Measurements from ENCODE around the gene B3GALNT2.

B3GALNT2 gene

GRCh38 chr1:235427447-235427846, 76.8 kb downstream of the B3GALNT2 start:
- no peaks in the 10 kb centered on the region for H3K9me2 ChIP-seq (replicated peaks; ENCODE audit: low read depth, low read length)
- no peak overlapping the region for H2AFZ ChIP-seq (ENCODE audit: low read length)
- no peaks in the 10 kb centered on the region for H4K20me1 ChIP-seq (ENCODE audit: insufficient read depth, low read length, poor library complexity, severe bottlenecking)
- no peak for TF ChIP-seq EZH2phosphoT487 (IDR thresholded peaks at IDR 0.05; ENCODE audit: borderline replicate concordance)
- TF ChIP-seq, protein P1, sequence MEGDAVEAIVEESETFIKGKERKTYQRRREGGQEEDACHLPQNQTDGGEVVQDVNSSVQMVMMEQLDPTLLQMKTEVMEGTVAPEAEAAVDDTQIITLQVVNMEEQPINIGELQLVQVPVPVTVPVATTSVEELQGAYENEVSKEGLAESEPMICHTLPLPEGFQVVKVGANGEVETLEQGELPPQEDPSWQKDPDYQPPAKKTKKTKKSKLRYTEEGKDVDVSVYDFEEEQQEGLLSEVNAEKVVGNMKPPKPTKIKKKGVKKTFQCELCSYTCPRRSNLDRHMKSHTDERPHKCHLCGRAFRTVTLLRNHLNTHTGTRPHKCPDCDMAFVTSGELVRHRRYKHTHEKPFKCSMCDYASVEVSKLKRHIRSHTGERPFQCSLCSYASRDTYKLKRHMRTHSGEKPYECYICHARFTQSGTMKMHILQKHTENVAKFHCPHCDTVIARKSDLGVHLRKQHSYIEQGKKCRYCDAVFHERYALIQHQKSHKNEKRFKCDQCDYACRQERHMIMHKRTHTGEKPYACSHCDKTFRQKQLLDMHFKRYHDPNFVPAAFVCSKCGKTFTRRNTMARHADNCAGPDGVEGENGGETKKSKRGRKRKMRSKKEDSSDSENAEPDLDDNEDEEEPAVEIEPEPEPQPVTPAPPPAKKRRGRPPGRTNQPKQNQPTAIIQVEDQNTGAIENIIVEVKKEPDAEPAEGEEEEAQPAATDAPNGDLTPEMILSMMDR (conservative IDR thresholded peaks at IDR 0.05; ENCODE audit: low read length) = no peak
- H3K9me3 ChIP-seq (ENCODE audit: insufficient read depth, low read depth, low read length) = no peaks in the 10 kb centered on the region
- no peaks in the 10 kb centered on the region for H3K27me3 ChIP-seq (ENCODE audit: insufficient read depth, low read length, poor library complexity, severe bottlenecking)
- H3K36me3 ChIP-seq (ENCODE audit: insufficient read depth, low read length) = no peaks in the 10 kb centered on the region
- H3K4me3 ChIP-seq (ENCODE audit: low read length, poor library complexity, severe bottlenecking) = no peak overlapping the region
- no peak overlapping the region for H3K4me2 ChIP-seq (ENCODE audit: low read depth, low read length, poor library complexity, severe bottlenecking)
- H3K79me2 ChIP-seq (ENCODE audit: insufficient read depth, low read length) = peaks cover 9% of the 10 kb centered on the region; the same call in 1 of the 2 replicates
- peaks cover 16% of the 10 kb centered on the region for H3K4me1 ChIP-seq (ENCODE audit: insufficient read depth, low read length, poor library complexity, severe bottlenecking)
- no peaks in the 10 kb centered on the region for H3F3A ChIP-seq (ENCODE audit: low read depth)
- no peak overlapping the region for H3K9ac ChIP-seq (ENCODE audit: low read depth, low read length, poor library complexity, severe bottlenecking)

GRCh38 chr1:235426680-235427079, 77.6 kb downstream of the B3GALNT2 start:
- H3K4me2 ChIP-seq (ENCODE audit: low read depth, low read length, poor library complexity, severe bottlenecking) = no peak overlapping the region
- H3F3A ChIP-seq (ENCODE audit: low read depth) = no peaks in the 10 kb centered on the region
- no peaks in the 10 kb centered on the region for H3K27me3 ChIP-seq (ENCODE audit: insufficient read depth, low read length, poor library complexity, severe bottlenecking)
- no peak for TF ChIP-seq EZH2phosphoT487 (IDR thresholded peaks at IDR 0.05; ENCODE audit: borderline replicate concordance)
- TF ChIP-seq, protein P1 (conservative IDR thresholded peaks at IDR 0.05; ENCODE audit: low read length) = no peak
- H3K79me2 ChIP-seq (ENCODE audit: insufficient read depth, low read length) = peaks cover 9% of the 10 kb centered on the region; the same call in 1 of the 2 replicates
- H2AFZ ChIP-seq (ENCODE audit: low read length) = no peak overlapping the region
- H3K9me2 ChIP-seq (replicated peaks; ENCODE audit: low read depth, low read length) = no peaks in the 10 kb centered on the region
- H3K9ac ChIP-seq (ENCODE audit: low read depth, low read length, poor library complexity, severe bottlenecking) = no peak overlapping the region
- peaks cover 22% of the 10 kb centered on the region for H3K4me1 ChIP-seq (ENCODE audit: insufficient read depth, low read length, poor library complexity, severe bottlenecking)
- no peaks in the 10 kb centered on the region for H4K20me1 ChIP-seq (ENCODE audit: insufficient read depth, low read length, poor library complexity, severe bottlenecking)
- H3K4me3 ChIP-seq (ENCODE audit: low read length, poor library complexity, severe bottlenecking) = no peak overlapping the region
- no peaks in the 10 kb centered on the region for H3K36me3 ChIP-seq (ENCODE audit: insufficient read depth, low read length)
- no peaks in the 10 kb centered on the region for H3K9me3 ChIP-seq (ENCODE audit: insufficient read depth, low read depth, low read length)

- Histone ChIP-seq H3K4me2 (ENCODE audit: low read depth, low read length, poor library complexity, severe bottlenecking) (no peak overlapping the region), H4K20me1 (ENCODE audit: insufficient read depth, low read length, poor library complexity, severe bottlenecking) (no peaks in the 10 kb centered on the region), H3K9me2 (replicated peaks; ENCODE audit: low read depth, low read length) (no peaks in the 10 kb centered on the region), H3K79me2 (ENCODE audit: insufficient read depth, low read length) (peaks cover 9% of the 10 kb centered on the region; the same call in 1 of the 2 replicates), H3F3A (ENCODE audit: low read depth) (no peaks in the 10 kb centered on the region), H3K4me1 (ENCODE audit: insufficient read depth, low read length, poor library complexity, severe bottlenecking) (peaks cover 24% of the 10 kb centered on the region), H3K4me3 (ENCODE audit: low read length, poor library complexity, severe bottlenecking) (no peak overlapping the region), H3K9ac (ENCODE audit: low read depth, low read length, poor library complexity, severe bottlenecking) (no peak overlapping the region), H3K36me3 (ENCODE audit: insufficient read depth, low read length) (no peaks in the 10 kb centered on the region), H3K27me3 (ENCODE audit: insufficient read depth, low read length, poor library complexity, severe bottlenecking) (no peaks in the 10 kb centered on the region), H2AFZ (ENCODE audit: low read length) (no peak overlapping the region), H3K9me3 (ENCODE audit: insufficient read depth, low read depth, low read length) (no peaks in the 10 kb centered on the region)
- TF ChIP-seq EZH2phosphoT487 (IDR thresholded peaks at IDR 0.05; ENCODE audit: borderline replicate concordance) = no peak
- TF ChIP-seq, protein P1 (conservative IDR thresholded peaks at IDR 0.05; ENCODE audit: low read length) = no peak
Measured at GRCh38 chr1:235426143-235426542, 78.1 kb downstream of the B3GALNT2 start.

Data from Loucy (cell line).